ENCODE measurements around the gene RABAC1. TPM values are rescaled to one million over a fixed set of nuclear protein-coding genes. Genes with fewer than 3 reads are reported as not detected.

Gene RABAC1
- total and polyA plus RNA-seq, 2 of the 13 experiments (the other 11 are each of a cell fraction or from before 2014, with no cell fraction given) = 37.4 to 74.0 TPM

GRCh38 chr19:41958367-41959055 lies 610 bp downstream of the RABAC1 start (continued):
- TF ChIP-seq ZNF296 (CRISPR knock-in tag; conservative IDR thresholded peaks at IDR 0.05) (no peak), ZBTB49 (CRISPR knock-in tag; IDR thresholded peaks at IDR 0.05; ENCODE audit: borderline replicate concordance) (no peak), ZNF253 (CRISPR knock-in tag; IDR thresholded peaks at IDR 0.05; ENCODE audit: borderline replicate concordance) (0 out of 2 replicates have a peak, but pooled peaks have one; percentile 71), ZBED4 (CRISPR knock-in tag; IDR thresholded peaks at IDR 0.05; ENCODE audit: borderline replicate concordance) (no peak), ZNF674 (CRISPR knock-in tag; IDR thresholded peaks at IDR 0.05; ENCODE audit: low read depth) (peak; percentile 86; the same call in 1 of the 2 replicates), DNMT1 (CRISPR knock-in tag; IDR thresholded peaks at IDR 0.05) (no peak), REPIN1 (CRISPR knock-in tag; IDR thresholded peaks at IDR 0.05; ENCODE audit: borderline replicate concordance, low read depth) (no peak; the same call in 1 of the 2 replicates)

Data from HepG2 (cell line).